KMS-11 (cell line): ENCODE measurements around the gene LIF.

Experiments
- H2AFZ ChIP-seq: fragments of 200-600 bp; sonication (generic); 2 replicates; pipeline ENCODE4 v1.6.1; 2016; ENCODE audit warnings: antibody characterized with exemption, mixed run types, low read depth
- H3K27ac ChIP-seq: fragments of 200-600 bp; sonication (generic); 2 replicates; pipeline ENCODE4 v1.6.1; 2016; ENCODE audit warnings: mild to moderate bottlenecking, mixed run types
- H3K27me3 ChIP-seq: fragments of 200-600 bp; sonication (generic); 2 replicates; pipeline ENCODE4 v1.6.1; 2017; ENCODE audit warnings: mild to moderate bottlenecking, low read depth, mixed run types, moderate library complexity; ENCODE audit not compliant: insufficient read depth
- H3K36me3 ChIP-seq: fragments of 200-600 bp; sonication (generic); 2 replicates; pipeline ENCODE4 v1.6.1; 2017; ENCODE audit warnings: mild to moderate bottlenecking, mixed run types; ENCODE audit not compliant: insufficient read depth
- H3K4me1 ChIP-seq: fragments of 200-600 bp; sonication (generic); 2 replicates; pipeline ENCODE4 v1.6.1; 2016; ENCODE audit warnings: mild to moderate bottlenecking, low read depth, mixed run types; ENCODE audit not compliant: poor library complexity, severe bottlenecking
- H3K4me2 ChIP-seq: fragments of 200-600 bp; sonication (generic); 2 replicates; pipeline ENCODE4 v1.7.0; 2016; ENCODE audit warnings: mild to moderate bottlenecking, mixed run types
- H3K4me3 ChIP-seq: fragments of 200-600 bp; sonication (generic); IDR thresholded peaks from 2 replicates; pipeline ENCODE4 v1.6.1; 2017; ENCODE audit warnings: low read depth, low read length, mixed read lengths; ENCODE audit not compliant: insufficient read depth
- H3K79me2 ChIP-seq: fragments of 200-600 bp; sonication (generic); 2 replicates; pipeline ENCODE4 v1.6.1; 2016; ENCODE audit warnings: low read depth, mixed run types; ENCODE audit not compliant: insufficient read depth
- H3K9ac ChIP-seq: fragments of 200-600 bp; sonication (generic); 2 replicates; pipeline ENCODE4 v1.6.1; 2016; ENCODE audit warnings: mild to moderate bottlenecking, mixed run types
- H4K20me1 ChIP-seq: fragments of 200-600 bp; sonication (generic); 2 replicates; pipeline ENCODE4 v1.6.1; 2016; ENCODE audit warnings: mild to moderate bottlenecking, mixed run types; ENCODE audit not compliant: insufficient read depth
- TF ChIP-seq, protein P1 (sequence below): fragments of 200-600 bp; sonication (generic); conservative IDR thresholded peaks from 2 replicates; pipeline ENCODE4 v1.6.1; 2017; ENCODE audit warnings: low read depth, mild to moderate bottlenecking, antibody characterized with exemption, low read length, moderate library complexity, mixed read lengths

Gene LIF

GRCh38 chr22:30294066-30294465 is 47.5 kb upstream of the LIF start:
- Histone ChIP-seq H3K4me1 (peaks cover 31% of the 10 kb centered on the region), H3K79me2 (no peaks in the 10 kb centered on the region), H3K9ac (no peak overlapping the region), H3K4me2 (no peak overlapping the region), H2AFZ (no peak overlapping the region), H3K27me3 (no peaks in the 10 kb centered on the region), H3K27ac (no peak overlapping the region), H3K36me3 (no peaks in the 10 kb centered on the region), H4K20me1 (no peaks in the 10 kb centered on the region), H3K4me3 (no peak overlapping the region)
- TF ChIP-seq, protein P1, sequence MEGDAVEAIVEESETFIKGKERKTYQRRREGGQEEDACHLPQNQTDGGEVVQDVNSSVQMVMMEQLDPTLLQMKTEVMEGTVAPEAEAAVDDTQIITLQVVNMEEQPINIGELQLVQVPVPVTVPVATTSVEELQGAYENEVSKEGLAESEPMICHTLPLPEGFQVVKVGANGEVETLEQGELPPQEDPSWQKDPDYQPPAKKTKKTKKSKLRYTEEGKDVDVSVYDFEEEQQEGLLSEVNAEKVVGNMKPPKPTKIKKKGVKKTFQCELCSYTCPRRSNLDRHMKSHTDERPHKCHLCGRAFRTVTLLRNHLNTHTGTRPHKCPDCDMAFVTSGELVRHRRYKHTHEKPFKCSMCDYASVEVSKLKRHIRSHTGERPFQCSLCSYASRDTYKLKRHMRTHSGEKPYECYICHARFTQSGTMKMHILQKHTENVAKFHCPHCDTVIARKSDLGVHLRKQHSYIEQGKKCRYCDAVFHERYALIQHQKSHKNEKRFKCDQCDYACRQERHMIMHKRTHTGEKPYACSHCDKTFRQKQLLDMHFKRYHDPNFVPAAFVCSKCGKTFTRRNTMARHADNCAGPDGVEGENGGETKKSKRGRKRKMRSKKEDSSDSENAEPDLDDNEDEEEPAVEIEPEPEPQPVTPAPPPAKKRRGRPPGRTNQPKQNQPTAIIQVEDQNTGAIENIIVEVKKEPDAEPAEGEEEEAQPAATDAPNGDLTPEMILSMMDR = no peak

- H2AFZ ChIP-seq = no peak overlapping the region
- TF ChIP-seq, protein P1 = no peak
- no peak overlapping the region for H3K27ac ChIP-seq
- H3K36me3 ChIP-seq = no peaks in the 10 kb centered on the region
- H3K4me1 ChIP-seq = peaks cover 37% of the 10 kb centered on the region
- H3K9ac ChIP-seq = no peak overlapping the region
- H3K4me2 ChIP-seq = no peak overlapping the region
- H3K79me2 ChIP-seq = no peaks in the 10 kb centered on the region
- H3K4me3 ChIP-seq = no peak overlapping the region
- H3K27me3 ChIP-seq = no peaks in the 10 kb centered on the region
- H4K20me1 ChIP-seq = no peaks in the 10 kb centered on the region
Measured at GRCh38 chr22:30293026-30293425, 46.5 kb upstream of the LIF start.

DNA sequence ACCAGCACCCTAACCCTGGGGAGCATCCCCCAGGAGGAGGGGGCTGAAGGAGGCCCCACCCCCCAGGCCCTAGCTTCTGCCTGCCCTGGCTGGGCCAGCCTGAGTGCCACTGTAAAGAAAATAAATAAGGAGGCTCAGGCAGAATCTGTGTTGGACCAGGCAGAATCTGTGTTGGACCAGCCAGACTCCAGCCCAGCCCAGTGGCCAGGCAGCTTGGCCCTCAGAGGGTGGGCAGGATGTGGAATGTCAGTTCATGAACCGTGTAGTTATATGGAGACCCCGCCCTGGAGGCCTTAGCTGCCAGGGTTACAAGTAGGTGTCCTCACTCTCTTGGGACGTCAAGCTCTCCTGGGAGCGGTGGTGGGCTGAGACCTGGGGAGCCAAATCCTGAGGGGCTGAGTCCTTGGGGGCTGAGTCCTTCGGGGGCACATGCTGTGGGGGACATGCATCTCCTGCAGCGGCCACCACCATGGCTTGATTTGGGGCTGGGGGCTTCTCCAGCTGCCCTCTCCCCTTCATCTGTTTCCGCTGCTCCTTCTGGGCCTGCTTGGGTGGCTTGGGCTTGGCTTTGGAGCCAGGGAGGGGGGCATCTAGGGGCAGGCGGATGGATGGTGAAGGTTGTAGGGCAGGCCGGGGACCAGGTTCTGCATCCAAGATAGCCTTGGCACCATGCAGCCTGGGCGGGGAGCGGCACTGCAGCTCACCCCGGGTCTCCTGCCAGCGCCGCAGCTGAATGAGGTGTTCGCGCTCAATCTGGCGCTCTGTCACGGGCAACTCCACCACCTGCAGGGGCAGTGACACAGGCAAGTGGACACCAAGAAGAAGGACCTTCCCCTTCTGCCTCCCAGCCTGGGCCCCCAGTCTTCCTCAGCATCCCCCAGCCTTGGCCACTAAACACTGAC is 45.8 kb upstream of the LIF start:
- no peak overlapping the region for H3K4me3 ChIP-seq
- H4K20me1 ChIP-seq = no peaks in the 10 kb centered on the region
- no peak overlapping the region for H3K4me2 ChIP-seq
- H3K36me3 ChIP-seq = no peaks in the 10 kb centered on the region
- H3K79me2 ChIP-seq = no peaks in the 10 kb centered on the region
- H3K27ac ChIP-seq = no peak overlapping the region
- H2AFZ ChIP-seq = no peak overlapping the region
- H3K4me1 ChIP-seq = peaks cover 42% of the 10 kb centered on the region
- TF ChIP-seq, protein P1 = no peak
- H3K27me3 ChIP-seq = no peaks in the 10 kb centered on the region
- no peak overlapping the region for H3K9ac ChIP-seq

DNA sequence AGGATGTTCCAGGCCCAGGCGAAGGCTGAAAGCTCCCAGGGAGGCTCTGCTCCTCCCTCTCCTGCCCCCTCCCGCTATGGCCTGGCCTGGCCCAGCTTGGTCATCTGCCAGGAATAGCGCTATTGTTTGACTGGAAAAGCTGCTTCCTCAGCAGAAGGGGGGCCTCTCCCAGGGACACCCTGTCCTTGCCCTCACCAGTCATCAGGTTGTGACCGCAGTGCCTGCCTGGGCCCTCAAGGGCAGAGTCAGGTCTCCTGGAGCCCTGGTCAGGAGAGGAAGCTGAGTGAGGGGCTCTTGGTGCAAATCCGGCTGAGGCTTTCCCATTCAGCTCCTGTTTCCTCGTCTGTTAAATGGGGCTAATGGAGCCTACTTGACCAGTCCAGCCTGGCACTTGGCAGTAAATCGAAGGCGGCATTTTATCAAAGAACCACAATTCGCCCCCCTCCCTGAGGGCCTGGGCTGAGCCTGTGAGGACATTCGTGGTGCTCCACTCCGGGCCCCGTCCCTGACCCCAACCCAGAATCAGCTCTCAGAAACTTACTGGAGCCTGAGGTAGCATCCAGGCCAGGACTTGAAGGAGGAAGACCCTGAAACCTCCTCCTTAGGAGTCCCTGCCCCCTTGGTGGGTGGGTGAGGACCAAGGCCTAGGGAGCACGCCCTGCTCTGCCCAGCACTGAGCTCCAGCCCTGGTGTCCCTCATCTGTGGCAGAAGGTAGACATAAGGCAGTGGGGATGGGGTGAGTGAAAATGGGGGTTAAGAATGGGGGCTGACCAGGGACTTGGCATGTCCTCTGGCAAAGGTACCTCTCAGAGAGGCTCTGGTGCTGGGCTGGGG is 44.7 kb upstream of the LIF start:
- Histone ChIP-seq H2AFZ (no peak overlapping the region), H3K36me3 (no peaks in the 10 kb centered on the region), H3K9ac (no peak overlapping the region), H4K20me1 (no peaks in the 10 kb centered on the region), H3K79me2 (no peaks in the 10 kb centered on the region), H3K27me3 (no peaks in the 10 kb centered on the region), H3K4me2 (no peak overlapping the region; the same call in 1 of the 2 replicates), H3K4me3 (no peak overlapping the region), H3K27ac (no peak overlapping the region), H3K4me1 (peaks cover 37% of the 10 kb centered on the region)
- TF ChIP-seq, protein P1 = no peak
